OCI-LY7 (cell line): ENCODE results near the gene SLC29A1.

ENCODE experiments used
- EZH2phosphoT487 ChIP-seq: fragments of 200-600 bp; sonication (generic); IDR thresholded peaks from 2 replicates; pipeline ENCODE4 v1.6.1; 2018; ENCODE audit warnings: low read depth, borderline replicate concordance, mild to moderate bottlenecking, mixed run types, antibody characterized with exemption, low read length, moderate library complexity, mixed read lengths
- TF ChIP-seq, protein P1 (sequence below): fragments of 200-600 bp; sonication (generic); conservative IDR thresholded peaks from 2 replicates; pipeline ENCODE4 v1.5.1; 2014; ENCODE audit warnings: mild to moderate bottlenecking, antibody characterized with exemption, low read length, moderate library complexity, mixed read lengths

DNA sequence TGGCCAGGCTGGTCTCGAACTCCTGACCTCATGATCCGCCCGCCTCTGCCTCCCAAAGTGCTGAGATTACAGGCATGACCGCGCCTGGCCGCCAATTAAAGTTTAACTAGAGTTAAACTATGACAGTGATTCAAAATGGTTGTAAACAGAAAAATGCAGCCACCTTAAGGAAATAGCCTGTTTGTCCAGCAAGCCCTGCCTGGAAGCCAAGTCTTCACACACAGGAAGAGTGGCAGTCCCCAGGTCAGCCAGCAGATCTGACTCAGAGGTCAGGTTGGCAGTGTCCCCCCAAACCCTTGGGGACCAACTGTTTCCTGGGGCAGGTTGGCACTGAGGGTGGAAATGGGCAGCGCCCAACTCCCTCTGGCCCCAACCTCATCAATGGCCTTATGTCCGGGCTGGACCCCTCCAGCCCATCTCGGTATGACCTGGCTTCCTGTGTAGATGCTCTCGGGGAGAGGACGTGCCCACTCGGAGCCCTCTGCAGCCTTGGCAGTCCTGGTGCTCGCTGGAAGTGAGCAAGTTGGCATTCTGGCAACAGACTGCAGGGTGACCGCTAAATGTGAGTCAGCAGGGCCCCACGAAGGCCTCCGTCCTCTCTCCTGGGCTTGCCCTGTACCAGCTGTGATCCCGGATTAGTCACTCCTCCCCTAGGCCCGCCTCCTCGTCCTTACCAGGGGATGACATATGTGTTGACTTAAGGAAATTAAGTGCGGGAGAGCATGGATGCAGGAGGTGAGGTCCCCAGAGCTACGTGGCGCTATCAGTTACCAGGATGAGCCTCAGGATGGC, 13.8 kb downstream of the SLC29A1 start:
- TF ChIP-seq, protein P1, sequence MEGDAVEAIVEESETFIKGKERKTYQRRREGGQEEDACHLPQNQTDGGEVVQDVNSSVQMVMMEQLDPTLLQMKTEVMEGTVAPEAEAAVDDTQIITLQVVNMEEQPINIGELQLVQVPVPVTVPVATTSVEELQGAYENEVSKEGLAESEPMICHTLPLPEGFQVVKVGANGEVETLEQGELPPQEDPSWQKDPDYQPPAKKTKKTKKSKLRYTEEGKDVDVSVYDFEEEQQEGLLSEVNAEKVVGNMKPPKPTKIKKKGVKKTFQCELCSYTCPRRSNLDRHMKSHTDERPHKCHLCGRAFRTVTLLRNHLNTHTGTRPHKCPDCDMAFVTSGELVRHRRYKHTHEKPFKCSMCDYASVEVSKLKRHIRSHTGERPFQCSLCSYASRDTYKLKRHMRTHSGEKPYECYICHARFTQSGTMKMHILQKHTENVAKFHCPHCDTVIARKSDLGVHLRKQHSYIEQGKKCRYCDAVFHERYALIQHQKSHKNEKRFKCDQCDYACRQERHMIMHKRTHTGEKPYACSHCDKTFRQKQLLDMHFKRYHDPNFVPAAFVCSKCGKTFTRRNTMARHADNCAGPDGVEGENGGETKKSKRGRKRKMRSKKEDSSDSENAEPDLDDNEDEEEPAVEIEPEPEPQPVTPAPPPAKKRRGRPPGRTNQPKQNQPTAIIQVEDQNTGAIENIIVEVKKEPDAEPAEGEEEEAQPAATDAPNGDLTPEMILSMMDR = no peak
- TF ChIP-seq EZH2phosphoT487 = no peak
